Fibroblast of upper back skin (primary cell): ENCODE data around the gene PAK2.
"Not testable (repeated sequence)": the region's sequence is repeated elsewhere in the genome, so short reads cannot be mapped to it uniquely, and the experiment has no call there.

Source experiments
- DNase-seq: peaks from one replicate; pipeline ENCODE4 v3.0.0-alpha.2; 2013

The PAK2 gene

DNA sequence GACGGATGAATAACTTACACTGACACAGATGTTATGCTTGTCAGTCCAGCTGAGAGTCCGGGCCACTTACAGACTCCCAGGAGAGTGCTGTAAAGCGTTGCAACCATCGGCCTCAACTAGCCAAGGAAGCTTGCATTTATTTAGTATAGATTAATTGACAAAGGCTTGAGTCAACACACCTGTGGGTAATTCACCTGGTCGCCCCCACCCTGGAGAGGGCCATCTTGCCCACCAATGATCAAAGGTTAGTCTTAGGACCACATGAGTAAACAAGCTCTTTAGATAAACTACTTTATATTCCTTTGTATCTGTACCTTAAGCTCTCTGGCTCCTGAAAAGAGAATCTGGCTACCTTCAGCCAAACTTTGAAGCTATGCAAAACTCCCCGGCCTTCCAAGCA lies 51.0 kb downstream of the PAK2 start:
- DNase-seq, result no peak

DNA sequence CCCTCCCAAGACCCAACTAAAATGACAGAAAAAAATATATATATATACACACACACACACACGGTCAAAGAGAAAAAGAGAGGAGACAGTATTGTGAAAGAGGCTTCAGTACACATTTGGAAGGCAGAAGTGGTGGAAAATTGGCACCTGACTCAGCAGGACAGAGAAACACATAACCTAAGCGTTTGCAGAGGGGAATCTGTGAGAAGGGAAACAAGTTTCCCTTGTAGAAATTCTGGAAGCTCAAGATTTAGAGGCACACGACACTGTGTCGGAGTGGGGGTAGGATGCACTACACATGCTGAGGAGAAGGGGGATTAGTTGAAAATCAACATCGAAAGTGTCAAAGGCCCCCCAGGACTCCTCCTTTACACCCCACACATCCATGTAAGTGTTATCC lies 53.1 kb downstream of the PAK2 start:
- DNase-seq, result peak; percentile 13

DNA sequence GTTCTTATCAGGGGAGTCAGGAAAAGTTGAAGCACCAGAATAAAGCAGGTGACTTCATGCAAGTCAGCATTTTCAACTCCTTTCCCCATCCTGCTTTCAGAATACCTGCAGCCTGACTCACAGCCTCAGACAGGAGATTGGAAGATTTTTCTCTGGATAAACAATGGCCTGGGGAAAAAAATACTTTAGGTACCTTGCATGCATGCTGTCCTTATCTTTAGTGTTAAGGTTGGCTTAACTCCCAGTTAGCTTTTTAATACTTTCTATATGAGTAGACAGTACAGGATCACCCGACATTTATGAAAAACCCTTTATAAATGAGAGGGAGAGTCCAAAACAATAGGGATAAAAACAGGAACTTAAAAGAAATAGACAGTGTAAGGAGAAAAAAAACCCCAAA lies 53.6 kb downstream of the PAK2 start:
- DNase-seq, result peak; percentile 91

DNA sequence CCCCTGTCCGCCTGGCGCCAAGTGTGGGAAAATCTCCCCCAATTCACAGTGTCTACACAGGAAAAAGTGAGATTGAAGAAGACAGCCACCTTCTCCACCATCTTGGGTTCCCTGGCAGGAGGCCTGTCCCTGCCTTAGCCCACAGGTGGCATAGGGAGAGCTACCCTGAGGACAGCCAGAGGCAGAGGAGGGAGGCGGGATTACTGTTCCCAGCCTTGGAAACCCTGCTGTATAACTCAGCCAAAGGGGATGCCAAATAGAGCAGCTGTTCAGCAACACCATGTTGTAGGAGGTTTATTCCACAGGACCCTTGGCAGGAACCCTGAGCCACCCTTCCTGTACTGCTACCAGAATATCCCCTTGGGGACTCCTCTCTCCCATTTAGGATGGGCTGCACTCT lies 54.8 kb downstream of the PAK2 start:
- no peak for DNase-seq

DNA sequence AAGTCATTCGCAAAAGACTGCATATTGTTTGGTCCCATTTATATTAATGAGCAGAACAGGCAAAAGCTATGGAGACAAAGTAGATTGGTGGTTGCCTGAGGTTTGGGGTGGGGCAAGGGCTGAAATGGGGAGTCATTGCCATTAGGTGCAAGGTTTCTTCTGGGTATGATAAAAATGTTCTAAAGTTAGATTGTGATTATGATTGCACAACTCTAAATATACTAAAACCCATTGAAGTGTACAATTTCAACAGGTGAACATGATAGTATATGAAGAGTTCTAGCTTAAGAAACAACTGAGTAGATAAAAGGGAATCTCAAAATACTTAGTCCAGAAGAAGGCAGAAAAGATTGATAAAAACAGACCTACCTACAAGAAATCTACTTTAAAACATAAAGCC lies 56.7 kb downstream of the PAK2 start:
- DNase-seq, result no peak

DNA sequence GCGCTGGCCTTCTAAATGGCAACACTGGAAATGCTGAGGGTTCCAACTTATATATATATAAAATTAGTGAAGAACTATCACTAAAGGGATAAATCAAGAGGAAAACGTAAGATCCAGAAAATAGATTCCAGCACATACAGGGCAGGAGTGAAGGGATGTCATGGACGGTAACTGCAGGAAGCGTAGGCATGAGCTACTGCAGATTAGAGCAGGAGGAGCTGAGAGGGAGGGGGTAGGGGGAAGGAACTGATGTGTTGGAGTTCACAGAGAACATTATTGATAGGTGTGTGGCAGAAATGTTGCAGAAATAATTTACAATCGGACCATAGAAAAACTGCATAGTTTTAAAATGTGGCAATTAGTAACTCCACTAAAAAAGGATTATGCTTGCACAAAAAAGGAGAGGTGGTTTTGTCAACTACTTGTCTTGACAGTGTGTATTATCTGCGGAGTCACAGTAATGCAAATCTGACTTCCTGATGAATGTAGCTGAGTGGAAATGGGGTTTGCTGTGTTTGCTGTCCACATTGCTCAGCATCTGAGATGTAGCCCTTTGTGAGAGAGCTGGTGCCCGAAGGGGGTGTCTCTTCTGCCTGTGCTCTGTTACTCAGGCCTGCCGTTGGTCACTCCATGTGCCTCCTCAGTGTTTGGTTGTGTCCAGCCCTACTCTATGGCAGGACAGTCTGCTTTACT lies 61.2 kb downstream of the PAK2 start:
- DNase-seq, result no peak

DNA sequence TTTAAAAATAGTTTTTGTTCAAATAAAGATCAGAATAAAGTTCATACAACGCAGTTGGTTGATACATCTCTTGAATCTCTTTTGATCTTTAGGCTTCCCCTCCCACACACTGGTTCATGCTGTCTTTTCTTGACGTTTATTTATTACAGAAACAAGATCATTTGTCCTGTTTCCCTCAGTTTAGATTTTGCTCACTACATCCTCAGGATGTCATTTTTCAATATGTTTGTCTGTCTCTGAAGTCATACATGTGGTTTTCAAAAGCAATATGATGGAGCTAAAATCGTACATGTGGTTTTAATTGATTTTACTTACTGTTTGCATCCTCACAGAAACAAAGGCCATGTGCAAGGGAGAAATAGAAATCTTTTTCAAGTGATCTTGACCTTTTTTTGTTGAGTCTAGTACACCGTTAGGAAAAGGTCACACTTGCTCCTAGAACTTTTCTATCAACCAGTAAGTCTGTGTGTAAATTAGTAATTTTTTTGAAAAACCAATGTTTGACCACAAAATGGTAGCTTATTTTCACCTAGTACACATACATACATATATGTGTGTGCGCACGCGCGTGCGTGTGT lies 64.3 kb downstream of the PAK2 start:
- DNase-seq, result peak; percentile 8

DNA sequence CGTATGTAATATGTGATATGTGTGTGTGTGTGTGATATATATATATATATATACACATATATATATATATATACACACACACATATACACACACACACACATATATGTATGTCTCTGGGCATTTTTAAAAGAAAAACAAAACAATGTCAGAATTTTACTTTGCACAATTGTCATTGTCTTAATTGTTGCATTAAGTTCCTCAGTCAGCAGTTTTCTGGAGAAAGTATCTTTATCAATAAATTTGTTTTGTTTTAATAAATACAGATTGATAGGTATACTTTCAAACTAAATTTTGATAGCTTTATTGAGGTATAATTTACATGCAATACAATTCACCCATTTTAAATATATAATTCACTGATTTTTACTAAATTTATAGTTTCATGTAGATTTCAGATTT lies 65.1 kb downstream of the PAK2 start:
- no peak for DNase-seq

DNA sequence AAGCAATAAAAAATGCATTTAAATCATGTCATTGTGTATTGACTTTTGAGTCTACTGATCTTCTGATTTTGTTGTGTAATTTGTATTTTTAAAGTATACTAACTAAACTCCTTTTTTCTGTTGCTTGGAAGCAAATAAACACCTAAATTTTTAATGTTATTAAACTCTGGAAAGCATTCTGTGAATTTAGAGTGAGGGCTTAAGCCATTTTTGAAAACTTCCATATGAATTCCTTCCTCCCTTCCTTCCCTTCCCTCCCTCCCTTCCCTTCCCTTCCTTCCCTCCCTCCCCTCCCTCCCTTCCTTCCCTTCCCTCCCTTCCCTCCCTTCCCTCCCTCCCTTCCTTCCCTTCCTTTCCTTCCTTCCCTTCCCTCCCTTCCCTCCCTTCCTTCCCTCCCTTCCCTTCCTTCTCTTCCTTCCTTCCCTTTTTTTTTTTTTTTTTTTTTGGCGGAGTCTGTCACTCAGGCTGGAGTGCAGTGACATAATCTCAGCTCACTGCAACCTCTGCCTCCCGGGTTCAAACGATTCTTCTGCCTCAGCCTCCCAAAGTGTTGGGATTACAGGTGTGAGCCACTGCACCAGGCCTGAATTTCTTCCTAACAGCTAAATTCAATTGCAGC lies 71.4 kb downstream of the PAK2 start:
- DNase-seq, result no peak

DNA sequence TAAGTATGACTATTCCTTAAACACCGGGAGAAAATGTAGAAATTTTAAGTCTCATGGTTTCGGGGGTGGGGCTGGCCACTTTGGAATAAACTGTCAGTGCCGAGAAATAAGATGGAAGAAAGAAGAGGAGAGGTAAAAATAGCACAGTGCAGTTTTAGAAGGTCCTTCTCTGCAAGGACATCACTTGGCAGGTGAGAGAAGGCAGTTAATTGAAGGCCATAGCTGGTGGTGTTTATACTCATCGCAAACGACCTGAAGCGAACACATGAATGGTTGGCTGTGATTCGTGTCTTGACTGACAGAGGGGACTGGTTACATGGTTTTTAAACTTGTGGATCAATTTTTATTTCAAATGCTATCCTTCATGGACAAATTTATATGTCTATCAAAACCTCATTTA lies 73.2 kb downstream of the PAK2 start:
- DNase-seq, result no peak

DNA sequence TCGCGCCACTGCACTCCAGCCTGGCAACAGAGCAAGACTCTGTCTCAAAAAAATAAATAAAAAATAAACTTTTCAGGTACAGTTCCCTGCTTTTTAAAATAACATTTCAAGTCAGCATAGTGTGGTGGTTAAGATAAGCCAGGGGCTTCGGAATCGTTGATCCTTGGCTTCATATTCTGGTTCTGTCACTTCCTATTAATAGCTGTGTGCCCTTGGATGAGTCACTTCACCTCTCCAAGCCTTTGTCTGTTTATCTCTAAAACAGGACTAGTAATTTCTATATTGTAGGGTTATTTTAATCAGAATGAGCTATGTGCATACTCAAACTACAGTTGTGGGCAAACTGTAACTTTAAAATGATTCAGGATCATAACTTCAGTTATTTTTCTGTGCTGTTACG lies 74.2 kb downstream of the PAK2 start:
- DNase-seq, result no peak

DNA sequence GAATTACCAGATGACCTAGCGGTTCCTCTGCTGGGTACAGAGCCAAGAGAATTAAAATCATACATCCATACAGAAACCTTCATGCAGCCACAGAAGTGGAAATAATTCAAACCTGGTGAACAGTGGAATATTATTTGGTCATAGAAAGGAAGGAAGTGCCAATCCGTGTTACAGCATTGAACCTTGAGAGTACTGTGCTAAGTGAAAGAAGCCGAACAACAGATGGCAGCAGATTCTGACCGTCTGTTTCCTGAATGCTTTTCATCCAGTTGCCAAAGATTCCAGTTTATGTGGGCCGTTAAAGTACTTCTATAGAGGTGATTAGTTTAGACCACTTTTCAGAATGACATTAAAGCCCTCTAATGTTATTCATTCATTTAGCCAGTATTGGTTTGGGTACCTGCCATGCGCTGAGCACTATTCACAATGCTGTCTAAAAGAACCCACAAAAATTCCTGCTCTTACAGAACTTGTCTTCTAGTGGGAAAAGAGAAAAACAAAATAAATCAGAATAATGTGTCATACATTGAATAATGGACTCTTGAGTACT lies 82.2 kb downstream of the PAK2 start:
- DNase-seq, result no peak

DNA sequence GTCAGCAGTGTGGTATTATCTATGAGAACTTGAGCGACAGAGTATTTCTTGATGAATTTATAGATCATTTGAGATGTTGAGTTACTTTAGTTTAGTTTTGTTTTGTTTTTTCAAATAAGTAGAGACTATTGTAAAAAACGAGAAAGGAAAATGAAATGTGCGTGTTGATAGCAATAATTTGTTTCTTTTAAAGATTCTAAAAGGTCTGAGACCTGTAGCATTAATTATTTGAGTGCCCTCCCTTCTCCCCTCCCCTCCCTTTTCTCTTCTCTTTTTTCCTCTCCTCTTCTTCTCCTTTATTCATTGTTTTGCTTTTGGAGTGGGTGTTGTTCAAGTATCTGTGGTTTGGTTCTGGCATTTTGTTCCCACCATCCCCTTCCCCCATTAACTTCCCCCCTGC lies 90.0 kb downstream of the PAK2 start:
- not testable (repeated sequence) for DNase-seq

DNA sequence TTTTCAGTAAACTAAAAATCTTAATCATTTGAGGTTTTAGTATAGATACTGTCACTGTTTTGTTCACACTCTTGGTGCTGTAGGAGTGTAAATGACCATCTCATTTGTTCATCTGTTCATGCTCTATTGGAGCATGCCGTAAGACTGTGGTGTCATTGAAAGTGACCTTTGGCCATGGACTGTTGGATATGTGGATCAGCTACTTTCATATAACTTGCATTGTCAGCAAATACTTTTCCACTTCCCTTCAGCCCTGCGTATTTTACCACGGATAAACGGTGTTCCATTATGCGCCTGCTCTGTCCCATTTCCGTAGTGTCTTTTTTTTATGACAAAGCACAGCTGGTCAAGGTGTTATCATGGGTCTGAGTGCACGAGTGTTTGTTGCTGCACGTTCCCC lies 95.4 kb downstream of the PAK2 start:
- DNase-seq, result no peak

DNA sequence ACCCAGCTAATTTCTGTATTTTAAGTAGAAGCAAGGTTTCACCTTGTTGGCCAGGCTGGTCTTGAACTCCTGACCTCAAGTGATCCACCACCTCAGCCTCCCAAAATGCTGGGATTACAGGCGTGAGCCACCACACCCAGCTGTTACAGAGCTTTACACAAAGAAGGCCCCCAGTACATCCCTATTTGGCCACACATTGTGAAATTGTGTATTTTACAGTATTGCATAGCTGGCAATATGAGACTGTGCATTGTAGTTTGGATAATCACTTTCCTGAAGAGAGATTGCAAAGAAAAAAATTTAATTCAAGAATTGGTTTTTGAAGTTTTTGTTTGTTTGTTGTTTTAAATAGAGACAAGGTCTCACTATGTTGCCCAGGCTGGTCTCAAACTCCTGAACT lies 97.0 kb downstream of the PAK2 start:
- DNase-seq, result not testable (repeated sequence)

DNA sequence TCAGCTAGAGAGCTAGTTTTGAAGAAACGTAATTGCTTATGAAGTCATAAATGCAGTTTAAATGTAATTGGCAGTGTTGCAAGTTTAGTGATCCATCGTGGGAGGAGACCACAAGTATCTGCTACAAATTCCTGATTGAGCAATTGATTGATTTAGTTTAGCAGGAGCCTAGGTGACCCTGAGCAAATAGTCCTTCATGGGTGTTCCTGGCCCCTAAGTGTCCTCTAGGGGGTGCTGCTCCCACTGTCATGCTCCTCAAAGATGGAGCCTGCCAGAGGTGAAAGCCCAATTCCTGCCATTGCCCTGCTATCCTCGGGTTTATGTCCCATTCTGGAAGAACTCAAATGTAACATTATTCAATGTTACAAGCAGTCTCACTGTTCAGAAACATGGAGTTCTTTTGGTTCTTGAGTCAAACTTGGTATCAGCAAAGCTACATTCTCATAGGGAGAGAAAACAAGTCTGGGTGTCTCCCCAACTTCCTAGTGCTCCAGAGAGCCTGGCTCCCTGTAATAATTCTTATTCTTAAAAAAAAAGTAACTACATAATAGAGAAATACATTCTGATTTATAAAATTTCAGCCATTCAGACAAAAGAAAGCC lies 98.3 kb downstream of the PAK2 start:
- DNase-seq, result peak; percentile 60

DNA sequence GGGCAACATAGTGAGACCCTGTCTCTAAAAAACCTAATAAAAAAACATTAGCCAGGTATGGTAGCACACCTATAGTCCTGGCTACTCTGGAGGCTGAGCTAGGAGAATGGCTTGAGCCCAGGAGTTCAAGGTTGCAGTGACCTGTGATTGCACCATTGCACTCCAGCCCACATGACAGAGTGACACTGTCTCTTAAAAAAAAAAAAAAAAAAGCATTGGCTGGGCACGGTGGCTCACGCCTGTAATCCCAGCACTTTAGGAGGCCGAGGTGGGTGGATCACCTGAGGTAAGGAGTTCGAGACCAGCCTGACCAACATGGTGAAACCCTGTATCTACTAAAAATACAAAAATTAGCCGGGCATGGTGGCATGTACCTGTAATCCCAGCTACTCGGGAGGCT lies 99.7 kb downstream of the PAK2 start:
- DNase-seq, result not testable (repeated sequence)

DNA sequence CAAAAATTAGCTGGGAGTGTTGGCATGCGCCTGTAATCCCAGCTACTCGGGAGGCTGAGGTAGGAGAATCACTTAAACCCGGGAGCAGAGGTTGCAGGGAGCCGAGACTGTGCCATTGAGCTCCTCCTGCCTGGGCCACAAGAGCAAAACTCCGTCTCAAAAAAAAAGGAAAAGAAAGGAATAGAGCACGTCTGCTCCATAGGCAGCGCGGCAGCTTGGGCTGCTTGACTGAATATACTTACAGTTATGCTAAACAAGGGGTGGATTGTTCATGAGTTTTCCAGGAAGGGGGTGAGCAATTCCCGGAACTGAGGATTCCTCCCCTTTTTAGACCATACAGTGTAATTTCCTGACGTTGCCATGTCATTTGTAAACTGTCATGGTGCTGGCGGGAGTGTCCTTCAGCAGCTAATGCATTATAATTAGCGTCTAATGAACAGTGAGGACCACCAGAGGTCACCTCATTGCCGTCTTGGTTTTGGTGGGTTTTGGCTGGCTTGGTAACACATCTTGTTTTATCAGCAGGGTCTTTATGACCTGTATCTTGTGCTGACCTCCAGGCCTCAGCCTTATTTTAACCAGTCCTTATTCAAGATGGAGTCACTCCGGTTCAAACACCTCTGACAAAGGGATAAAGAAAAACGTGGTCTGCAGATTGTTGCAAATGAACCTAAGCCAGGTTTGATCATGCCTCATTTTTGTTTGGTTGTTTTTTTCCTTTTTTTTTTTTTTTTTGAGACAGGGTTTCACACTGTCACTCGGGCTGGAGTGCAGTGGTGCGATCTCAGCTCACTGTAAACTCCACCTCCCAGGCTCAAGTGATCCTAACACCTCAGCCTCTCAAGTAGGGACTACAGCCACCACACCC lies 103.1 kb downstream of the PAK2 start:
- DNase-seq, result no peak

DNA sequence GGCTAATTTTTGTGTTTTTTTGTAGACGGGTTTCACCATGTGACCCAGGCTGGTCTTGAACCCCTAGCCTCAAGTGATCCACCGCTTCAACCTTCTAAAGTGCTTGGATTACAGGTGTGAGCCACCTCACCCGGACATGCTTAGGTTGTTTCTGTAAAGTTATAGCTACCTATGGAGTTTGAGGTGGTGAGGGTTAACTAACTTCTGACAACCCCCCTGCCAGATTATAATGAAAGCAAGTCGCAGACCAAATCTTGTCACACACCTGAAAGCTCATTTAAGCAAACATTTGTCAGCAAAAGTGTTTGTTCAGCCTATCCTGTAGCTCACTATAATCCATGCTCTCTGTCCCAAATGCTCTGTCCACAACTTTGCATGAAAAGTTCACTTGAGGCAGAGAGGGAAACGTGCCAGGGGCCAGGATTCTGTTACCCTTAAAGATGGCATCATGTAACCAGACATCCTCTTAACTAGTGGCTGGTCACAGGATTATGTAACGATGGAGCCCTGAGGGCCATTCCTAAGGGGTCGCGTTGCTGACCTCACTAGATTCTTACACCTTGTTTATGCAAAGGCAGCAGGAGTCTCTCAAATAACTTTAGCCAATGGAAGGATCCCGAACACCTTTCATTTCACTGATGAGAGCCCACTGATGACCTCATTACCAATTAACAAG lies 103.9 kb downstream of the PAK2 start:
- no peak for DNase-seq

DNA sequence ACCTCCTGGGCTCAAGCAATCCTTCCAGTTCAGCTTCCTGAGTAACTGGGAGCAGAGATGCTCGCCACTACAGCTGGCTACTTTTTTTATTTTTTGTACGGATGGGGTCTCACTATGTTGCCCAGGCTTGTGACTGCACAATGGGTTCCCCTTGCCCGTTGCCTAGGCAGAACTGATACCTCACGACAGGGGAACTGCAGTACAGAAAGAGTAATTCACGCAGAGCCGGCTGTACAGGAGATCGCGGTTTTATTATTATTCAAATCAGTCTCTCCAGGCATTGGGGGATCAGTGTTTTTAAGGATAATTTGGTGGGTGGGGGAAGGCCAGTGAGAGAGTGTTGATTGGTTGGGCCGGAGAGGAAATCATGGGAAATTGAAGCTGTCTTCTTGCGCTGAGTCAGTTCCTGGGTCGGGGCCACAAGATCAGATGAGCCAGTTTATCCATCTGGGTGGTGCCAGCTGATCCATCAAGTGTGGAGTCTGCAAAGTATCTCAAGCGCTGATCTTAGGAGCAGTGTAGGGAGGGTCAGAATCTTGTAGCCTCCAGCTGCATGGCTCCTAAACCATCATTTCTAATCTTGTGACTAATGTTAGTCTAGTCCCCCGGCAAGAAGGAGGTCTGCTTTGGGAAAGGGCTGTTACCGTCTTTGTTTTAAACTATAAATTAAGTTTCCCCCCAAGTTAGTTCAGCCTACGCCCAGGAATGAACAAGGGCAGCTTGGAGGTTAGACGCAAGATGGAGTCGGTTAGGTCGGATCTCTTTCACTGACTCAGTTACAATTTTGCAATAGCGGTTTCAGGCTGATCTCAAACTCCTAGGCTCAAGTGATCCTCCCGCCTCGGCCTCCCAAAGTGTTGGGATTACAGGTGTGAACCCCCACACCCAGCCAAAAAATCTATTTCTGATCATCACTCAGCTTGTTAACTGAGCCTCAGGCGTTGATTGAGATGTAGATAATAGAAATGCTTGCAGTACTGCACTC lies 104.9 kb downstream of the PAK2 start:
- DNase-seq, result not testable (repeated sequence)

DNA sequence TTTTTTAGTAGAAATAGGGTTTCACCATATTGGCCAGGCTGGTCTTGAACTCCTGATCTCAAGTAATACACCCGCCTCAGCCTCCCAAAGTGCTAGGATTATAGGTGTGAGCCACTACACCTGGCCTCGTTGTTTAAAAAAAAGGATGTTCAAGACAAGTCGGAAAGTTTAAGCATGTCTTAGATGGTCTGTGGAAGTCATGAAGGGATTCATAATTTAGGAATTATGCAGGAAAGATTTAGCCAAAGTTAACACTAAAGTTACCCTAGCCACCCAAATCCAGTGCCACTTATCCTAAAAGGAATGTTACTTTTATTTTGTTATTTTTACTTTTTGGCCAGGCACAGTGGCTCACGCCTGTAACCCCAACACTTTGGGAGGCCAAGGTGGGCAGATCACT lies 108.7 kb downstream of the PAK2 start:
- not testable (repeated sequence) for DNase-seq
